DMS53 (cell line): ENCODE results near the gene SEMA3G.

ENCODE experiments used
- DNase-seq: peaks from one replicate; lab custom pipeline; 2025; lab: John Stamatoyannopoulos, UW

Gene SEMA3G

DNA sequence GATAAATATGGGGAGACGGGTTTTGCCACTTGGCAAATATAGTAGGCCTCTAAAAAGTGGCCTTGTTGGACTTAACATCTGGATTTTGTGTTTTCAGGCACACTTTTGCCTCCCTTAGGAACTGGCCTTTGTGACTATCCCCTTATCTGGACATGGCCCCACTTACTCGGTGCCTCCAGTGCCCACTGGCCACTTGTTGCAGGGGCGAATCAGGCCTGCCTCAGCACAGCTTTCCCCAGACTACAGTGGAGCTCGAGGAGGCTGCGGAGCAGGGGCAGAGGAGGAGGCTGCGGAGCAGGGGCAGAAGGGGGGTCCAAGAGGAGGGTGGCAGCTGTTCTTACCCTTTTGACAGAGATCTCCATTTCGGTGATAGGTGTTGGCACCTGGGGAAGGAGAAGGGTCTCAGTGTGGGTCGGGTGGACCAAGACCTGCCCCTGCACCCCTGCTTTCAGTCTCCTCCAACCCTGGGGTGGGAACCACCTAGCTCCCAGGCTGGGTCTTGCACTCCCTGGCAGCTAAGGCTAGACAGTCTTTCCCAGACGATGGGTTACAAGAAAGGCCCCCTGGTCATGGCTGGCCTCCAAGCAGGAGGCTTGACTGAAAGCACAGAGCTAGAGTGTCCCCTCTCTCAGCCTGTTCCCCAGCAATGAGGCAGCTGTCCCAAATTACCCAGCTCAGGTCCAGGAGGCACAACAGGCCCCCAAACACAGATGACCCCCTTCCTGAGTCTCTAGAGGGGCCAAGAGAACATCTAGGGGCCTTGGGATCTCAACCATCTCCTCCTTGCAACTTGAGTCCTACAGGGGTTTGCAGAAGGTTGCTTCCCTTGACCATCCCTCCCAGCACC, 6.1 kb downstream of the SEMA3G start:
- no peak for DNase-seq

DNA sequence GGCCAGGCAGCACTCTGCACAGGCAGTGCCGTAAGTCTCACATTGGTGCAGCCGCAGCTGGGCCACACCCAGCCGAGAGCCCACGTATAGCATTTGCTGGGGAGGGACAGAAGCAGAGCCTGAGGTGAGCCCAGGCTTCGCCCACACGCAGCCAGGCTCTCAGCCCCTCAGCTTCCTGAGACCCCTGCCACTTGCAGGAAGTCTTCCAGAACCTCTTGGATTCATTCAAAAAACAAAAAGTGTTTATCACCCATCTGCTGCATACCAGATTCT, 6.9 kb downstream of the SEMA3G start:
- no peak for DNase-seq

DNA sequence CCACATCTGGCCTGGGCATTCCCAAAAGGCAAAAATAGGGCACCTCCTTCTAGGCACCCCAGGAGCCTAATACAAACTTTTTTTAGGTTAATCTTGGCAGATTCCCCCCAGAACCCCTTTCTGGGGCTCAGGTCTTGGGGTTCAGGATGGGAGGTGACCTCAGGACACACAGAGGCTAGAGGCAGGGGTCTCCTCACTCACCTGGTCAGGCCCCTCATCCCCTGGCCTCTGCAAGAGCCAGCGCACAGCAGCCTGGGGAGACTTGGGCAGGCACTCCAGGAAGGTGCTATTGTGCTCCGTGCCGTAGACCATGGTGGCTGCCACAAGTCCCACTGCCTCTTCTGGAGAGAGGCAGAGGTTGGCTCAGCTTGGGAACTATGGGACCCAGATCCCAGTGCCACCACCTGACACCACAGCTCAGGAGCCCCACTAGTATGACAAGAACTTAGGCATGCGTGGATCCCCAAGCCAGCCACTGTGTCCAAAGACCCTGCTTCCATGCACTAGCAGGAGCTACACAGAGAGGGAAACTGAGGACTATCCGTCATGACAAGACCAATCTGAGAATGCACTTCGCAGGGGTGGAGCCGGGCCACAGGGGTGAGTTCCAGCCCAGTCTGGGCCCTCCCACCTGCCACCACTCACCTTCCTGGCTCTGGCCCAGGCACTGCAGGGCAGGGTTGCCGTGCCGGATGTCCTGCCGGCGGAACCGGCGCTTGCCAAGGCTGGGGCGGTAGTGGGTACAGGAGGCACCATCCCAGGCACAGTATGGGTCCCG, 7.4 kb downstream of the SEMA3G start:
- no peak for DNase-seq

DNA sequence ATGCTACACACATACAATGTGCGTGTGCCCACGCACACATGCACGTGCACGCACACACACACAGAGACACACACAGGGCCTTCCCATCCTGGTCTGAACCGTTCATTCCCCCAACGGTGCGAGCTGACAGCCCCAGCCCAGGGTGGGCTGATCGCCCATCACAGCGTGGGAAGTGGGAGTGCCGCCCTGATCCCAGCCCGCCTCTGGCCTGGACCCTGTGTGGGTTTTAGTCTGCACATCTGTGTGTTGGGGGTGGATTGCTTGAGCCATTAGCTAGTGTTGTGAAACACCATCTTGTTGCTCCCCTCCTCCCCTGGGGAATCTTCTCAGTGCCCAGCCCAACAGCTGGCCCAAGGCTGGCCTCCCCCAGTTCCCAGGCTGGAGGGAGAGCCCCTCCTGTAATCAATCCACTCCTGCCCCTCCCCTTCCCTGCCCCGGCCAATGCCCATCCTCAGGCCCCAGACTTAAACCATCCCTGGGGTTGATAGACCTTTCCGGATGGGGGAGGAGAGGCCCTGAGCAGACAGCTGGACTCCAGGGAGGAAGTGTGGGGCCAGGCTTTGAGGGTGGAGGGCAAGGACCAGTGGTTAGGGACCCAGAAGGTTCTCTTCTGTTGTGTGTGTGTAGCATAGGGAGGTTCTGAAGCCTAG, 8.3 kb downstream of the SEMA3G start:
- DNase-seq = no peak

DNA sequence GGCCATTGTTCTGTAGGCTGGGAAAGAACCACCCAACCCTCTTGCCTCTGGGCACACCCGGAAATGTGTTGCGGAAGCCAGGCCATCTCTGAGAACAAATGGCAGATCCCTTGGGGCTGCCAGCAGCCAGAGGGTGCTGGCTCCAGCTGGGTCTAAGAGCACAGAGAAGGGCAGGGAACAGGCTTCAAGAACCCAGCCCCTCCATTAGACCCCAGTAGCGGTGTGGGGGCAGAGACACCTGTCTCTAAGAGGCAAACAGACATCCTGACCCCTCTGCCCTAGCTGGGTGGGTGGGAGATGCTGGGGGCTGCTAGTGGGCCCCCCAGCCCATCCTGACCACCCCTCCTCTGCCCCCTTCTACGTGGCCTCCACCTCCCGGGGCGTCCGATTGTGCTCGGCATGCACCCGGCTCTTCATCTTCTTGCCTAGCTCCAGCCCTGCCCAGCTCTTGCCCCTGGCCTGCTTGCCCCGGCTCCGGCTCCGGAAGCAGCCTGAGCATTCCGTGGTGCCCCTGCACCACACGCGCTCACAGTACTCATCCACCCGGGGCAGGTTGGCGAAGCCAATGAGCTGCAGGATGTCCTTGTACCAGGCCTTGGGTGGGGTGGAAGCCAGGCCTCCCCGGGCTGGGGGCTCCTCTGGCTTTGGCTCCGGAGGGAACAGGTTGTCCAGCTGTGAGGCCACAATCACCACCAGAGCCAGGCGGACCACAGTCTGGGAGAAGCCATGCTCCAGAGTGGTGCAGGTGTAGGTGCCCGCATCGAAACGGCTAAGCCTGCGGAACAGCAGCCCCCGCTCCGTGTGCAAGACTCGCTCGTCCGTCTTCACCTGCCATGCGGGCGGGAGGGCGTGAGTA, 9.4 kb downstream of the SEMA3G start:
- DNase-seq = no peak

DNA sequence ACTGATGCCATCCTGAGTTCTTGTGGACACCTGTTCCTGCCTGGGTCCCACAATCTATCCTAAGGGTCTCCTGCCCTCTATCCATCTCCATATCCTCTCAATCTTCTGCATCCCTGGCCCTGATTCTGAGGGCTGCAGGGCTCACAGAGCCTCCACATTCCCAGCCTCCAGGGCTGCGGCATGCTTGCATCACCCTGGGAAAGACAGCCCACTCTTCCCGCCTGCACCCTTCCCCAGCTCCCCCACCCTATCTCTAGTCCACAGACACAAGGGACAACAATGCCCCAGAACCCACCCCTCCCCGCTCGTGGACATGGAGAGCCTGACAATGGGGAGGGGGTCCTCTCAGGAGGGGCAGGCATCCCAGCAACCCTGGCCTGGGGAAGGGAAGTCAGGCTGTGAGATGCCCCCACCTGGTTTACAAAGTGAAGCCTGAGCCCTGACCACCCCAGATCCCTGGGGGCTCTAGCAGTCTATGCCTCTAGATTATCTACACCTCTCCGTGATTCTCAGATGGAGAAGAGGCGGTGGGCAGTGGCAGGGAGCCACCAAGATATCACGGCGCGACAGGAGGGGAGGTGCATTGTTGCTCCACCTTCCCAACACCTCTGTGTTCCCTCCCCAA, 10.3 kb downstream of the SEMA3G start:
- no peak for DNase-seq

DNA sequence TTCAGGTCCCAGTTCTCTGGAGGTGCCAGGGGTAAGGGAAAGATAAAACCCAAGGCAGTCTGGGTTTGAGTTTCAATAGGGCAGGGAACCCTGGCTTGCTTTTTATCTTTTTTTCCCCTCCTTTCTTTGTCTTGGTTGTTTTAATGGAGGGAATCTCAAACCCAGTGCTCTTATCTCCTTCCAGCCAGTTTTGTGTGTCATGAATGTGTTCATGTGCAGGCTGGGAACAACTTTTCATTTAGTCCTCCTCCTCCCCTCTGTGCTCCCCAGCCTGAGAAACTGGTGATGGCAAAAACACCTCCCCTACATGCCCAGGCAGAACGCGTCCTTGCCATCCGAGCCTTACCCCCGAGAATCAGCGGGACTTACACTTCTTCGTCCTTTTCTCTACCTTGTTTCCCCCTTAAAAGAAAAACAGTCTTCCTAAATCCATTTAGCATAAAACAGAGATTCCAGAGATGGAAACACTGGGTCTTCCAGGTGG, 10.9 kb downstream of the SEMA3G start:
- no peak for DNase-seq

DNA sequence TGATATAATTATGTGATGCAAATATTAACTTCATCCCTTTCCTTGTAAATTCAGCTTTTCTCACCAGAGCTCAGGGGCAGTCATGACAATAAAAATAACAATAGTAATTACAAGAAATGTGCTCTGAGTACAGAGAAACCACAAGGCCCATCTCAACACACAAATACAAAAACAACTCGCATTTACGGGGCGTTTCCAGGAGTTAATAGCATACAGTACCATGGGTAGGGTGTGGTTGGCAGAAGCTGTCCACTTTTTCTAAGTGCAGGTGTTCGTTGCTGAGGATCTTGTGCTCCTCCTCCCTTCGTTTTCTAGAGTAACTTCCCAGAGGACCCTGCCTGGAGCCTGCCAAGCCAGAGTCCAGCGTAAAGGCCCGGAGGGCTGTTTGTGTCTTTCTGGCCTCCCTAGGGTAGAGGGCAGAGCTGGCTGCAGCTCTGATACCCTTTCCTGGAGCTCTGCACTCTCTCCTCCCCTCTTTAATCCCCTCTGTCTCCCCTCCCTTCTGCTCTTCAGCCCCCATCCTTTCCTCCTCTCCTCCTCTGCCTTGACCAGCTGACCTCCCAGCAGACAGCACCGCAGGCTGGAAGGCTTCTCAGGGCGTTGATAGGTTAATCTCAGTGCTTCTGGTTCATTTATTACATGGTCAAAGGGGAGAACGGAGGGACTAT, 11.4 kb downstream of the SEMA3G start:
- no peak for DNase-seq

DNA sequence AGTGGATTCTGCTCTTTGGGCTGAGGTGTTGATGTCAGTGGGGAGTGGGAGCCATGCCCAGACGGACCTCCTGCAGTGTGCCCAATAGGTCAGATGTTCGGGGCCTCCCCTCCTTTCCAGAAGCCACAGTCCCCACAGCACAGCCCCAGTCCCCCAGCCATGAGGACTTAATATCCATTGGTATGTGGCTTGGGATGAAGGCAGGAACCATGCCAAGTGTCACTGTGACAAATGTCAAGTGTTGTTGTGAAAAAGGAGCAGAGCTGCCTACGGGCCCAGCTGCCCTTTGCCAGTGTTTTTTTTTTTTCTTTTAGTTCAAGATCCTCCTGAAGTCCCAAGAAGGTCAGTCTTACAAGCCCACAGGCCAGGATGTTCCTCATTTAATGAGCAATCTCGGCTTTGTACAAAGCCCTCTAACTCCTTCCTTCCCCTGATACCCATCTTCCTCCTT, 12.2 kb downstream of the SEMA3G start:
- DNase-seq = no peak

DNA sequence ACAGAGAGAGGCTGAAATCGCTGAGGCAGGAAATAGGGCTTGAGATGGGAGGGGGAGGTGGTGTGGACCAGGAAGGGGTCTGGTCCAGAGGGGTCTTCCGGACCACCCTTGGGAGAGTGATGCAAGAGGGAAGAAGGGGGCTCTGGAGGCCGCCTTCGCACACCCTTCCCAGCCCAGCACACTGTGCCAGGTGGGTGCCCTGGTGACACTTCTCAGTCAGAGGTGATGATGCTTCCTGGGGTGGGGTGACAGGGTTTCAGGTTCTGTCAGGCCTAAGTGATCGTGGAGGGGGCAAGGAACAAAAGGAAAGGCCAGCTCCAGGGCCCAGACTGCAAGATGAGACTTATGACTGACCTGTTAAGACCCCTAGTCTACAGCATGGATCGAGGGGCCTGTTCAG, 12.7 kb downstream of the SEMA3G start:
- DNase-seq = no peak

DNA sequence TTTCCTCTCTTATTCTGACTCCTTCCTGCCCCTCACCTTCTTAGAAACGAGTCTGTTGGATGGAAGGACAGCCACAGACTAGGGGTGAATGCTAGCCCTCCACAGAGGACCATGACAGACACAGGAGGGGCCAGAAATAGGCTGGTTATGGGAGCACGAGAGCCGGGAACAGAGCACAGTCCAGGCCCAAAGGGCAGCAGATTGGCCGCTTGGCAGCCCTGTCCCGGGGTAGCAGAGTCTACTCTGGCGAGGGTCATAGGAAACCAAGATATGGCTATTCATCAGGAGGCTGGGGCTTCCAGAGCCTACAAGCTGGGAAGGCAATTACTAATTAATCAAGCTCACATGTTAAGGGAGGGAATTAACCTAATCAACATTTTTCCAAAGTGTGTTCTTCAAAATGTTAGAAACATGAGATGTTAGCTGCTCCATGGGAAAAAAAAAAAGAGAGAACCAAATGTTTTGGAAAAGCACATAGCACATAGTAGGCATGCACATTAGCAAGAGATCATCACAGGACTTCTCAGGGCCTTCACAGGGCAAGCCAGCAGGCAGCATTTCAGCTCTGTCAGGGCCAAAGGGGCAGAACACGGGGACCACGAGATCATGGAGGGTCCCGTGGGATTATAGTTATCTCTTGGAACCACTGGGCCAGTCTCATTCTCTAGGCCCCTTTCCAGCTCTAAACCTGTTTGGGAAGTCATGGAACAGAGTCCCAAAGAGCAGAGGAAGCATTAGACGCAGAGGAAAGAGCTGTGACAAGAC, 13.3 kb downstream of the SEMA3G start:
- DNase-seq = no peak

DNA sequence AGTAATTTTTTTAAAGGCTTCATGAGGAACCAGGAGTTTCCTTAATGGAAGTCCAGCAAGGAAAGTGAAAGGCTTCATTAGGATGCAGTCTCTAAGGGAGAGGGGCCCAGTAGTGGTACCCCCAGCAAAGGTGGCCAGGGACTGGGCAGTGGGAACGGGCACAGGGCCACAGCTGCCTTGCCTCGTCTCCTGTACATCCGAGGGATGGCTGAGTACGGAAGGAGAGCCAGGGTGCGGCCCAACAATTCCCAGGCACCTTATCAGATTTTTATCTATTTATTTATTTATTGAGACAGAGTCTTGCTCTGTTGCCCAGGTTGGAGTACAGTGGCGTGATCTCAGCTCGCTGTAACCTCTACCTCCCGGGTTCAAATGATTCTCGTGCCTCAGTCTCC, 14.5 kb downstream of the SEMA3G start:
- DNase-seq = no peak

DNA sequence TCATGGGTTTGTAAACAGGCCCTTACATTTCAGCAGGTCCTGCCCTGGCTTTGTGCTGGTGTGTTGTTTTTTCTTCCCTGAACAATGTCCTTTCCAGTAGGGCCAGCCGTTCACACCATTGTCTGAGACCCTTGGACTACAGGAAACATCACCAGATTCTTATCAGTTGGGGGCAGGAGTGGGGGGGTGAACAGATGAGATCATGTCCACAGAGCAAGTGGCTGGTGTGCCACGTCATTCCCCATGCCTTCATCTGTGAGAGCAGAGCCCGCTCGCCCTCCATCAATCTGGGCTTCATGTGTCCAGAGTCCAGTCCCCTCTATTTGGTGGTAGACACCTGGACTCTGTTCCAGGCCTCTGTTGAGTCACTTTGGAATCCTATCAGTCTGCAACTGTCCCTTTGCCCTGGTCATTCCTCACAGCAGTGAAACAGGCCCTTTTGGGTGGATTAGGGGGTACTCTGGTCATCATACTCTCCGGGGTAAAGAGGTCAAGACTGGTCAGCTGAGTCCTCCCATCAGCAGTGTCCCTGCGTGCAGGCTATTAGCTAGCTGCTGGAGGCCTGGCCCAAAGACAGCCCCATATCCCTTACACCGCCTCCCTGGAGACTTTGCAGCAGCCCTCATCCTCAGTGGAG, 15.0 kb downstream of the SEMA3G start:
- DNase-seq = no peak

DNA sequence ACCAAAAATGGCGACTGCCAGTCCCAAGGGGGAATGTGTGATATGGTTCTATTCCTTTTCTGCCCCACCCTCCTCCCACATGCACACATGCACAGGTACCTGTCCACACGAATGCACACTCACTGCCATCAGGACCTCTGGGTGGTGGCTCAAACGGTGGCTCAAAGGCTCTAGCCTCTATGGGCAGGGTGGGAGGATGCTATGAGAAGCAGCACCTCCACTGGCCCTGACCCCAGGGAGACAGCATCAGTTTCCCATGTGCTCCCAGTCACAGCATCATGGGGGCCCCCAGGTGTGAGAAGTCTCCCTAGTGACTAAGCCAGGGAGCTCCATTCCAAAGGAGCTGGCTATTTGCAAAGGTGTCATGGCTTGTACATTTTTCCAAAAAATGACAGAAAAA, 15.9 kb downstream of the SEMA3G start:
- DNase-seq = no peak

DNA sequence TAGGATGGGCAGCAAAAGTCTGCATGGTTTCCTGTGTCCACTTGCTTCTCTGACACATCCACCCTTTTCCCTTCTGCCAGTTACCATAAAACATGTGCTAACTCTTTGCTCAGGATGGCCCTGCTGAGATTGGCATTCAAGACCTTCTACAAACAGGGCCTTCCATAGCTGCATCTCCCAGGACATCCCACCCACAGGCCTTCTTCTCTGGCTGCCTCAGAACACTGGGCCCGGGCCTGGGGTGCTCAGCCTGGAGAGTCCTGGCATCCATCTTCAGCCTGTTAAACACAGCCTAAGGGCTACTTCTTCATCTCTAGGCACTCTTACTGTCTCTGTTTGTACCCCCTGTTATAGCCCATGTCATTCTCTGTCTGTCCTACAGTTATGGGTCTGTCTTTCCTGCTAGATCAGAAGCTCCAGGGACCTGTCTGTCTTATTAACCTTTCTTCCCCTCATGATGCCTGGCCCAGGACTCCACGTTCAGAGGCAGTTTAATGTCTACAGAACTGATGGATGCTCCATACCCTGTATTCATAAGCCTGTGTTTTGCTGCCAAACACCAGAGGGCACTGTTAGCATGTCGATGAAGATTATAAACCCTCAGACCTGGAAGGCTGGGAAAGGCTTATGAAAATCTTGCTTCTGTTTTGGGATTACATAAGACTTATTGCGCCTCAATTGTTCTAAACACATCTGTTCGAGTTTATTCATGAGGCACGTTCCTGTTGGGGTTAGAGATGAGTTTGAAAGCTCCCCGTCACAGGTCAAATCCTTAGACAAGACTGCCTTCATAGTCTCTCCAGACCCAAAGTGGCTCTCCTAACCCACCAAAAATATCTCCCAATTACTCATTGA, 16.5 kb downstream of the SEMA3G start:
- DNase-seq = peak; percentile 64

DNA sequence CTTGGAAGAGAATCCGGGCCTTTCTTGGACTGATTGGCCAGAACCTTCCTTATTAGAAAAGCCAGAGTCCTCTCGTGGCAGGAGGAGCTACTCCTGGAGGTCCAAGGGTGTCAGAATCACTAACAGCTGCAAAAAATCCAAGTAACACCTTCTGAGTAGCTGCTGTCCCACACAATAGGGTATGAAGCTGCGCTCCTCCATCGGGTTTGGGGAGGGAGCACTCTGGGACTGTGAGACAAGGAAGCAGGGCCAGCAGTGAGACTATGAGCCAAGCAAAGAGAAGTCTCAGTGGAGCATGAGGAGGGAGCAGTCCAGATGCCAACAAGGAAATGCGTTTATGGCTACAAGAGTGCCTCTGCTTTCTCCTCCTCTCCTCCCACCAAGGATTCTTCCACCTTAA, 21.7 kb downstream of the SEMA3G start:
- no peak for DNase-seq

DNA sequence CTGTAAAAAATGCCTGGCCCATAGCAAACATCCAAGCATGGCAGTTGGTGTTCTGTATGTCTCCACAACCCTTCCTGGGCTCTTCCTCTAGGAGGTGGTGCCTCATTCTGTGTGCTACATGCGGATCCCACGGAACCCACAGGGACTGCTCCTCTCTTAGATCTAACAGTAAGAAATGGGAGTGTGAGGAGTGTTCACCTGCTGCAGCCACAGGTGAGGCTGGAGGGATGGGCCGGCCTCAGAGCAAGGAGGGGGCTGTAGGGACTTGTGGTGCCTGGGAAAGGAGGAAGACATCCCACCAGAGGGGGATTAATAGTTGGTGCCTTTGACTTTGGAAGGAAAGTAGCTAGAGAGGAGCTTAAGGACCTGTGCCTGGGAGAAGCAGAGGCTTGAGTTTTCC, 22.2 kb downstream of the SEMA3G start:
- DNase-seq = no peak

DNA sequence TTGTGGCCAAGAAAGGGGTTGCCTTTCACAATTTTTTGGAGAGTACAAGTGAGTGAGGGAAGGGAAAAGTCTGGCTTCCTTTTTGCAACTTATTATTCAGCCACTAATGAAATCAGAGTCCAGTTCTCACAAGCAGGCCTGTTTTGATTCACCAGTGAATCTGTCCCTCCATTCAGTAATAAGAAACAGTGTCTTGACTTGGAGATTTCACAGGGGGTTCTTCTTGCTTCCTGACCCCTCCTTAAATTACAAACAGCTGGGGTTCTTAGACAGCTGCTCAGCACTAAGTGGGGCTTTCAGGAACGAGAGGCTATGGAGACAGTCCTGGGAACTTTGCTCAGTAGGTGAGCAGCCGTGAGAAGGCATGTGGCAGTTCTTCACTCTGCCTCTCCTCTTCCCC, 24.5 kb downstream of the SEMA3G start:
- DNase-seq = no peak

DNA sequence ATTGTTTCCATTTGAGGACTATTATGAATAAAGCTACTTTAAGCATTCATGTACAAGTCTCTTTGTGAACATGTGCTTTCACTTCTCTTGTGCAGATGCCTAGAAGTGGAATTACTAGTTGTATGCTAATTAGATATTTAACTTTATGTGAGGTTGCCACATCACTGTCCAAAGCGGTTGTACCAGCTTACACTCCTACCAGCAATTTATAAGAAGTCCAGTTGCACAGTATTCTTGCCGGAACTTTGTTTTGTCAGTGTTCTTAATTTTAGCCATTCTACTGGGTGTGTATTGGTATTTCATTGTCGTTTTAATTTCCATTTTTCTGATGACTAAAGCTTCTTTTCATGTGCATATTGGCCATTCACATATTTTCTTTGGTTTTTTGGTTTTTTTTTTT, 29.1 kb downstream of the SEMA3G start:
- no peak for DNase-seq
